K562 (cell line): ENCODE data around the gene DAD1. TPM values are rescaled to one million over a fixed set of nuclear protein-coding genes. Genes with fewer than 3 reads are reported as not detected.

Experiments
- ATAC-seq: fragments of 200-7000 bp; cut with Tn5 transposase; 3 replicates; pipeline ENCODE4 v1.9.1; 2020; ENCODE audit warnings: moderate library complexity
- BruUV-seq: library from RNA; stranded (reverse); fragments of 400-500 nt; replicated peaks from 2 replicates; lab custom pipeline; 2021; lab: Mats Ljungman, UMichigan
- CTCF ChIA-PET: fragments of 300-600 bp; formaldehyde crosslinking; extraction: SDS; loops from one replicate; lab custom pipeline; 2021; ENCODE audit warnings: low intra/inter-chr PET ratio; lab: Yijun Ruan, JAX
- POLR2A ChIA-PET: fragments of 300-600, 350-650 bp; sonication (Branson Sonifier 250); formaldehyde crosslinking; extraction: SDS; loops from one replicate; lab custom pipeline; 2021; ENCODE audit warnings: antibody characterized with exemption, inconsistent platforms; lab: Yijun Ruan, JAX
- DNase-seq, 4 experiments: peaks; one replicate each; pipeline versions ENCODE4 v3.0.0 to v3.0.0-alpha.2; 2011 to 2018; ENCODE audit warnings: low spot score in 3 of 4, mixed read lengths in 3 of 4; ENCODE audit errors: extremely low read depth in 1 of 4
- FAIRE-seq: peaks from 2 replicates; lab custom pipeline; 2011; peaks lifted over from hg19 to GRCh38; lab: Jason Lieb, UNC
- H2AFZ ChIP-seq: 2 replicates; pipeline ENCODE4 v1.6.0; 2011; ENCODE audit warnings: low read depth, low read length, control low read depth, inconsistent platforms
- H3K27ac ChIP-seq: fragments of 200-600 bp; 3 replicates; pipeline ENCODE4 v1.8.0; 2011; ENCODE audit warnings: low read depth, mild to moderate bottlenecking, control low read depth, inconsistent platforms, low read length, moderate library complexity, mixed read lengths; ENCODE audit errors: extremely low read depth
- H3K27me3 ChIP-seq, 2 experiments: fragments of 300-600 bp in 1 of 2; 2 replicates in 1 of 2; 3 replicates in 1 of 2; pipeline versions ENCODE4 v1.6.0 to v1.8.0; 2011; ENCODE audit warnings: inconsistent platforms in 2 of 2, low read length in 2 of 2, mild to moderate bottlenecking in 1 of 2, mixed read lengths in 1 of 2, moderate library complexity in 1 of 2; ENCODE audit not compliant: control insufficient read depth in 2 of 2, insufficient read depth in 2 of 2
- H3K36me3 ChIP-seq: fragments of 300-600 bp; 3 replicates; pipeline ENCODE4 v1.8.0; 2011; ENCODE audit warnings: mild to moderate bottlenecking, low read length, inconsistent platforms; ENCODE audit not compliant: control insufficient read depth, insufficient read depth
- H3K4me1 ChIP-seq, 2 experiments: fragments of 200-600 bp in 1 of 2; replicated peaks in 1 of 2; 2 replicates in 1 of 2; 3 replicates in 1 of 2; pipeline versions ENCODE4 v1.5.1 to v1.8.0; 2011; ENCODE audit warnings: inconsistent platforms in 2 of 2, low read length in 2 of 2, mild to moderate bottlenecking in 1 of 2, mixed read lengths in 1 of 2, moderate library complexity in 1 of 2; ENCODE audit not compliant: control insufficient read depth in 2 of 2, insufficient read depth in 2 of 2
- H3K4me2 ChIP-seq: 2 replicates; pipeline ENCODE4 v1.6.1; 2011; ENCODE audit warnings: low read length, control low read depth, inconsistent platforms, mixed read lengths; ENCODE audit not compliant: insufficient read depth
- H3K4me3 ChIP-seq: fragments of 200-600 bp; sonication (generic), shearing (Covaris generic); 2 replicates; pipeline ENCODE4 v1.5.1; 2016; ENCODE audit warnings: control low read depth, inconsistent platforms
- H3K79me2 ChIP-seq: fragments of 200-600 bp; 3 replicates; pipeline ENCODE4 v1.8.0; 2011; ENCODE audit warnings: low read length, inconsistent platforms; ENCODE audit not compliant: control insufficient read depth, insufficient read depth
- H3K9ac ChIP-seq, 2 experiments: 2 replicates each; pipeline versions ENCODE4 v1.6.0 to v1.6.1; 2011; ENCODE audit warnings: low read depth in 2 of 2, low read length in 2 of 2, control low read depth in 1 of 2, inconsistent platforms in 1 of 2, mild to moderate bottlenecking in 1 of 2, mixed read lengths in 1 of 2; ENCODE audit not compliant: insufficient read depth in 1 of 2
- H3K9me1 ChIP-seq: one replicate; pipeline ENCODE4 v1.6.0; 2011; ENCODE audit warnings: inconsistent platforms, mild to moderate bottlenecking, low read length, moderate library complexity; ENCODE audit not compliant: control insufficient read depth, insufficient read depth
- H3K9me3 ChIP-seq: replicated peaks from 2 replicates; pipeline ENCODE4 v1.5.1; 2011; ENCODE audit warnings: low read depth, low read length, inconsistent platforms; ENCODE audit not compliant: control insufficient read depth, insufficient read depth
- H4K20me1 ChIP-seq: replicated peaks from 2 replicates; pipeline ENCODE4 v1.6.1; 2011; ENCODE audit warnings: low read length, inconsistent platforms, mixed read lengths; ENCODE audit not compliant: control insufficient read depth, insufficient read depth
- ADNP ChIP-seq: fragments of 200-800 bp; sonication (Bioruptor generic); IDR thresholded peaks from 2 replicates; pipeline ENCODE4 v1.6.1; 2016; ENCODE audit warnings: missing genetic modification characterization, missing compliant biosample characterization
- CSDE1 ChIP-seq, 2 experiments: fragments of 450-650 bp; IDR thresholded peaks; 2 replicates each; pipeline ENCODE4 v1.6.1; 2016; ENCODE audit warnings: mild to moderate bottlenecking in 1 of 2
- DPF2 ChIP-seq: fragments of 450-650 bp; IDR thresholded peaks from 2 replicates; pipeline ENCODE4 v1.6.1; 2016
- ETV6 ChIP-seq, 3 experiments: fragments of 150-350 bp in 1 of 3; sonication (generic) in 1 of 3; formaldehyde crosslinking in 1 of 3; IDR thresholded peaks; 2 replicates each; pipeline versions ENCODE4 v1.6.1 to v1.8.0; 2014 to 2022; ENCODE audit warnings: borderline replicate concordance in 2 of 3, low read depth in 2 of 3, antibody characterized with exemption in 1 of 3, low read length in 1 of 3, mild to moderate bottlenecking in 1 of 3, missing genetic modification reagents in 1 of 3
- HMG20B ChIP-seq: fragments of 250-450 bp; sonication (Bioruptor Pico); IDR thresholded peaks from 2 replicates; pipeline ENCODE4 v1.5.0; 2021; ENCODE audit warnings: mild to moderate bottlenecking
- MED1 ChIP-seq: sonication (generic); formaldehyde crosslinking; IDR thresholded peaks from 2 replicates; pipeline ENCODE4 v1.8.1; 2023; ENCODE audit warnings: missing genetic modification reagents, borderline replicate concordance
- MEIS2 ChIP-seq: fragments of 450-650 bp; IDR thresholded peaks from 2 replicates; pipeline ENCODE4 v1.6.1; 2014; ENCODE audit warnings: mild to moderate bottlenecking; ENCODE audit not compliant: partially characterized antibody
- NFATC3 ChIP-seq: fragments of 450-650 bp; IDR thresholded peaks from 2 replicates; pipeline ENCODE4 v1.6.1; 2017; ENCODE audit warnings: mild to moderate bottlenecking
- NFYB ChIP-seq: IDR thresholded peaks from 2 replicates; pipeline ENCODE4 v1.6.1; 2011; ENCODE audit warnings: mild to moderate bottlenecking, moderate library complexity; ENCODE audit not compliant: insufficient read length; ENCODE audit errors: extremely low read depth
- NR1H2 ChIP-seq: sonication (generic); formaldehyde crosslinking; IDR thresholded peaks from 2 replicates; pipeline ENCODE4 v1.4.0; 2020; ENCODE audit warnings: mild to moderate bottlenecking, missing genetic modification reagents
- TAF15 ChIP-seq: fragments of 200-400 bp; formaldehyde crosslinking; IDR thresholded peaks from 2 replicates; pipeline ENCODE4 v1.6.1; 2017; ENCODE audit warnings: mild to moderate bottlenecking, low read depth, low read length, moderate library complexity
- ZNF239 ChIP-seq: fragments of 250-450 bp; sonication (Bioruptor Pico); IDR thresholded peaks from 2 replicates; pipeline ENCODE4 v1.4.0; 2020; ENCODE audit warnings: mild to moderate bottlenecking
- WGBS: fragments of 100-300 bp; shearing (Covaris generic); methylation state at CpG from one replicate; pipeline ENCODE4 v1.1.6; 2016; ENCODE audit warnings: low coverage, mixed read lengths; ENCODE audit not compliant: insufficient coverage; ENCODE audit errors: missing lambda C conversion rate; 5-methylcytosine and 5-hydroxymethylcytosine counted together
- in situ Hi-C: fragments of 300-500 bp; cut with MboI; formaldehyde crosslinking; loops from 4 replicates; pipeline ENCODE4 v1.15.0; 2018; ENCODE audit warnings: inconsistent platforms, mixed read lengths
- intact Hi-C: fragments of 100-400 bp; cut with micrococcal nuclease; formaldehyde crosslinking; loops from 2 replicates; pipeline ENCODE4 v1.14.2; 2022
- polyA plus RNA-seq, 8 experiments: library from polyadenylated mRNA; depleted of rRNA in 4 of 8; stranded (reverse) in 5 of 8; unstranded in 3 of 8; fragments of >200 nt; fragmentation: Nextera tagmentation in 2 of 8; fragmentation: Illumina TruSeq in 1 of 8; extraction: Ambion mirVana in 2 of 8; extraction: Trizol in 1 of 8; gene quantifications; 2 replicates each; pipeline versions ENCODE4 v1.2.1 to v1.2.3, GENCODE V29; 2011 to 2014; ENCODE audit warnings: inconsistent platforms in 1 of 8, missing spikeins in 1 of 8
- total RNA-seq, 7 experiments: library from RNA; depleted of rRNA in 6 of 7; stranded (reverse); fragments of >200 nt in 6 of 7; fragmentation: Illumina TruSeq in 2 of 7; extraction: Trizol in 2 of 7; gene quantifications; 2 replicates each; pipeline versions ENCODE4 v1.2.1 to v1.2.3, GENCODE V29; 2011 to 2021; ENCODE audit warnings: low replicate concordance in 1 of 7
- TF ChIP-seq, protein P1 (sequence below): fragments of 250-450 bp; sonication (Bioruptor Pico); IDR thresholded peaks from 2 replicates; pipeline ENCODE4 v1.5.0; 2021; ENCODE audit warnings: mild to moderate bottlenecking, moderate library complexity
- TF ChIP-seq, protein P2 (sequence below), 3 experiments: fragments of 200-800 bp in 1 of 3; sonication (Bioruptor generic) in 1 of 3; sonication (generic) in 1 of 3; formaldehyde crosslinking in 1 of 3; IDR thresholded peaks; 2 replicates each; pipeline versions ENCODE4 v1.6.1 to v1.8.0; 2016 to 2022; ENCODE audit warnings: mild to moderate bottlenecking in 2 of 3, missing compliant biosample characterization in 2 of 3, missing genetic modification characterization in 2 of 3, missing genetic modification reagents in 1 of 3
- TF ChIP-seq, protein P3 (sequence below): sonication (generic); formaldehyde crosslinking; IDR thresholded peaks from 2 replicates; pipeline ENCODE4 v1.8.0; 2022; ENCODE audit warnings: mild to moderate bottlenecking, missing genetic modification reagents

The DAD1 gene
- total and polyA plus RNA-seq, 9 of the 15 experiments (the other 6 are each of a cell fraction or from before 2014, with no cell fraction given) = 104 to 617 (median 222) TPM

DNA sequence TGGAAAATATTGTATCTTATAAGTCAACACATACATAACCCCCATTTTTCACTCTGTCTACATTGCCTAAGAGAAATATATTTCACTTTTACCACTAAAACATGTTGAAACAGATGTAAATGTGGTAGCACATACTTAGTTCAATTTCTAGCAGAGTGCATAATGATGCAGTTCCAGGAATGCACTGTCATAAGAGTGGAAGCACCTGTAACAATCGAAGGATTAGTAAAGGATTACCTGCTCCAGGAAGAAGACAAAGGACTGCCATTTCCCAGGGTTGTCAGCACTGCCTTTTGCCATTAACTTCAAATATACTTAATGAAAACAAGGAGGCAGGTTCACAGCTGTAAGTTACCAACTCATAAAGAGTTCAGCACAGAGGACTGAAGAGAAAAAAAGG lies 24.6 kb downstream of the DAD1 start (continued):
- TF ChIP-seq ADNP = no peak
- no peak for TF ChIP-seq NR1H2 (CRISPR knock-in tag)
- TF ChIP-seq NFATC3 = no peak
- TF ChIP-seq TAF15 = no peak
- no peak for TF ChIP-seq MEIS2
- TF ChIP-seq, protein P1, sequence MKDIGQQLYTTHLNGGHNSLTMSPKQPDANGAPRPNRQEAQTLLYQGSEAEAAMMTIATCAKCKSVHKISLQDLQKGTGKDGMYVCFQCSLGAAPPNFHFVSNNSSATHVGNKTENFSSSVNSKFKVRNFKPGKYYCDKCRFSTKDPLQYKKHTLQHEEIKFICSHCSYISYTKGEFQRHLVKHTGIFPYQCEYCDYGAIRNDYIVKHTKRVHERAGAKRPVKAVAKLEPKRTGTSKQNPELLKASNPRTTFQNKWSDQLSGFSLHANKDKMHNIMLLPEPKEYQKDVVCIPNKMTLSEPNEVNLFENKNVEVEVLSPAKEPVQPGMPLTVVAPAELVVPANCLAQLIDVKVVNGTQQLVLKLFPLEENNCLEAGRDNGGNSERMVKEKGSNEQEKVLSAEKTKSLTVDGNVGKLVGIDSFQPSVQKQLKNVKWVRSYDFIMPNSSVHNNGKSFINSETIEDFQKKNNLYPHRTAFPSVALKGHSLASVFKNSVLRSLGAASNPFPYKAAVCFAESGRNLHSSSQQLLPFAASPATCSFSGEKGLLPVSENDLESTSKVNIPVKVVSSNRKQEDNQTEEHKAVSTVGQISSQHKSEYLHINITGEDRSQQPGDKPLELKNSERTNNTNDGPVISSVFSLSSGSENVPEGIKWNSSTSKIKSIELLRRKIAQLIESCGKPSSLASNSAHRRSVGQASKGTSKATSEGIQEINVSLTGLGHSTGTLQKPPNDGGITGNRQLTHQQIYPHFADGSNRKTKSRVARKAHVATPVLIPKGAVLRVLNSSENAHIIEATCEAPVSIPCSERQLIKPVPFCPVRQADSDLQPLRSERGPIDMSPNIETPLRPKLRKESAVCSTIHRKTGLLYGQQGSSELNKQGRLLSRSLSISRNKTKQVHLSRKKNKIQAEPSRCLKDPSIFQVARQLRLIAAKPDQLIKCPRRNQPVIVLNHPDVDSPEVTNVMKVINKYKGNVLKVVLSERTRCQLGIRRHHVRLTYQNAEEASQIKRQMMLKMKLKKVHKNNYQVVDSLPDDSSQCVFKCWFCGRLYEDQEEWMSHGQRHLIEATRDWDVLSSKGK (CRISPR knock-in tag) = no peak
- TF ChIP-seq MED1 = no peak
- no peak for TF ChIP-seq HMG20B (CRISPR knock-in tag)
- TF ChIP-seq DPF2 = no peak

DNA sequence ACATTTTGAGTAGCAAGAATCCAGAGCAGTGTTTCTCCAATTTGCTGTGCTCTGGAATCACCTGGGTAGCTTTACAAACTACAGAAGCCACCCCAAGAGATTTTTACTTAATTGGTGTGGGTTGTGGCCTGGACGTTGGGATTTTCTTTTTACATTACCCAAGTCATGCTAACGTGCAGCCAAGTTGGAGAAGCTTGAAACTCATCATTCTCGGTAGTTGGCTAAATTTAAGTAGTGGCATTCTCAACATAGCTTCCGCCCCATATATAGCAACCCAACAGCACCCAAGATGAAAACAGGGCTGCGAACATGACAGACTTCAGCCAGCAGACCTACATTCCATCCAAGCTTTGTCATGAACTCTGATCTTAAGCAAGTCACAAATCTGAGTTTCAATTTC lies 25.0 kb downstream of the DAD1 start:
- DNase-seq = no peak
- H3K4me1 ChIP-seq = peaks cover 12 to 24% of the 10 kb centered on the region in 2 experiments; a peak in 3 of 5 replicates
- H4K20me1 ChIP-seq = no peaks in the 10 kb centered on the region
- CTCF ChIA-PET = no interaction called here
- WGBS = 100% methylated on average over 2 of the region's 5 CpGs
- H3K9me1 ChIP-seq = no peaks in the 10 kb centered on the region
- no peaks in the 10 kb centered on the region for H3K27me3 ChIP-seq
- no peak for FAIRE-seq
- in situ Hi-C loops = loop anchor here (10.0 kb wide), 1 partner anchor 281 kb away; no protein-coding TSS in a partner anchor
- intact Hi-C loops = no loop called here
- no peak overlapping the region for H2AFZ ChIP-seq
- H3K36me3 ChIP-seq = peaks cover 46% of the 10 kb centered on the region
- no peak for ATAC-seq
- no peak overlapping the region for H3K27ac ChIP-seq
- no peaks in the 10 kb centered on the region for H3K9me3 ChIP-seq
- H3K4me3 ChIP-seq = no peak overlapping the region
- no TSS peak for BruUV-seq
- POLR2A ChIA-PET = interaction anchor here (0.7 to 1.3 kb wide), 2 partner anchors 18 to 354 kb away, joined by 3 read pairs; no protein-coding TSS in a partner anchor
- H3K4me2 ChIP-seq = no peak overlapping the region
- H3K79me2 ChIP-seq = peaks cover 7% of the 10 kb centered on the region; the same call in 2 of the 3 replicates
- no peak overlapping the region for H3K9ac ChIP-seq
- TF ChIP-seq, protein P2, sequence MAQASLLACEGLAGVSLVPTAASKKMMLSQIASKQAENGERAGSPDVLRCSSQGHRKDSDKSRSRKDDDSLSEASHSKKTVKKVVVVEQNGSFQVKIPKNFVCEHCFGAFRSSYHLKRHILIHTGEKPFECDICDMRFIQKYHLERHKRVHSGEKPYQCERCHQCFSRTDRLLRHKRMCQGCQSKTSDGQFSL (CRISPR knock-in tag; IDR thresholded peaks at IDR 0.05) = no peak
- TF ChIP-seq, protein P2 (tag; IDR thresholded peaks at IDR 0.05) = no peak
- no peak for TF ChIP-seq ETV6 (IDR thresholded peaks at IDR 0.05; ENCODE audit: borderline replicate concordance in 1 of 2, low read depth in 2 of 2, low read length in 1 of 2)
- TF ChIP-seq ETV6 (CRISPR knock-in tag; IDR thresholded peaks at IDR 0.05; ENCODE audit: borderline replicate concordance) = no peak
- TF ChIP-seq NFYB = no peak
- no peak for TF ChIP-seq CSDE1 (IDR thresholded peaks at IDR 0.05)
- no peak for TF ChIP-seq ZNF239 (CRISPR knock-in tag)
- TF ChIP-seq, protein P3, sequence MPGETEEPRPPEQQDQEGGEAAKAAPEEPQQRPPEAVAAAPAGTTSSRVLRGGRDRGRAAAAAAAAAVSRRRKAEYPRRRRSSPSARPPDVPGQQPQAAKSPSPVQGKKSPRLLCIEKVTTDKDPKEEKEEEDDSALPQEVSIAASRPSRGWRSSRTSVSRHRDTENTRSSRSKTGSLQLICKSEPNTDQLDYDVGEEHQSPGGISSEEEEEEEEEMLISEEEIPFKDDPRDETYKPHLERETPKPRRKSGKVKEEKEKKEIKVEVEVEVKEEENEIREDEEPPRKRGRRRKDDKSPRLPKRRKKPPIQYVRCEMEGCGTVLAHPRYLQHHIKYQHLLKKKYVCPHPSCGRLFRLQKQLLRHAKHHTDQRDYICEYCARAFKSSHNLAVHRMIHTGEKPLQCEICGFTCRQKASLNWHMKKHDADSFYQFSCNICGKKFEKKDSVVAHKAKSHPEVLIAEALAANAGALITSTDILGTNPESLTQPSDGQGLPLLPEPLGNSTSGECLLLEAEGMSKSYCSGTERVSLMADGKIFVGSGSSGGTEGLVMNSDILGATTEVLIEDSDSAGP (CRISPR knock-in tag) = no peak
